Adrenal gland (tissue), 5 donors: ENCODE results near the gene COL25A1.

ENCODE experiments used
- POLR2A ChIP-seq, 2 donors: fragments of 450-650 bp; IDR thresholded peaks; one replicate each; pipeline ENCODE4 v1.6.1; 2017; ENCODE audit warnings: antibody characterized with exemption in 2 of 2, mild to moderate bottlenecking in 2 of 2, moderate library complexity in 1 of 2
- TF ChIP-seq, protein P1 (sequence below), 6 experiments: fragments of 450-650 bp in 4 of 6; fragments of 200-600 bp in 2 of 6; sonication (generic) in 1 of 6; IDR thresholded peaks; 1 replicate in 5 of 6; 2 replicates in 1 of 6; pipeline versions ENCODE4 v1.5.1 to v1.8.0; 2016 to 2021; ENCODE audit warnings: antibody characterized with exemption in 6 of 6, mild to moderate bottlenecking in 2 of 6, moderate library complexity in 1 of 6
- donor health status: DM: no; HTN: no; CAD: no.

DNA sequence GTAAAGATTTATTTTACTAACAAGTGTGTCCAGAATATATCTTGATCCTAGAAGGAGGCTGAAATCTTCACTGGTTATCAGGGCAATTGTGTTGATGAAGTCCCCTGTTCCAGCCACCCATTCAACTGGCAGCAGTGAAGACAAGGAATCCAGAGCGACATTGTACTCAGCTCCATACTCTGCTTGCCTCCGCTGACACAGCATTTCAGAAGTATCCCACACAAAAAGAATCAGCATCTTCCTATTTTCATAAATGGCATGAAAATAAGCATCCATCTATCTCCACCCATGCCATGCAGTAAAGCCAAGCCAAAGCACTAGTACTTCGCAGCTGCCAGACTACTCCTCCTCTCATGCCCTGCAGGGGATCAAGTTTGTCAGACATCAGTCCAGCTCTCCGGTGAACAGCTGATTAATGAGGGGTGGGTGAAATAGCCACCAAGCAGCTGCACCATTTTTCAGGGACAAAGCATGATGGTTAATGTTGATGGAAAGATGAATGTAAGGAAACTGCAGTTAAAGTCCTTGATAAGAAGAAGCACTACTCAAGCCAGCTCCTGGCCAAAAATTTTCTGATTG lies 54.0 kb downstream of the COL25A1 start:
- TF ChIP-seq, protein P1, sequence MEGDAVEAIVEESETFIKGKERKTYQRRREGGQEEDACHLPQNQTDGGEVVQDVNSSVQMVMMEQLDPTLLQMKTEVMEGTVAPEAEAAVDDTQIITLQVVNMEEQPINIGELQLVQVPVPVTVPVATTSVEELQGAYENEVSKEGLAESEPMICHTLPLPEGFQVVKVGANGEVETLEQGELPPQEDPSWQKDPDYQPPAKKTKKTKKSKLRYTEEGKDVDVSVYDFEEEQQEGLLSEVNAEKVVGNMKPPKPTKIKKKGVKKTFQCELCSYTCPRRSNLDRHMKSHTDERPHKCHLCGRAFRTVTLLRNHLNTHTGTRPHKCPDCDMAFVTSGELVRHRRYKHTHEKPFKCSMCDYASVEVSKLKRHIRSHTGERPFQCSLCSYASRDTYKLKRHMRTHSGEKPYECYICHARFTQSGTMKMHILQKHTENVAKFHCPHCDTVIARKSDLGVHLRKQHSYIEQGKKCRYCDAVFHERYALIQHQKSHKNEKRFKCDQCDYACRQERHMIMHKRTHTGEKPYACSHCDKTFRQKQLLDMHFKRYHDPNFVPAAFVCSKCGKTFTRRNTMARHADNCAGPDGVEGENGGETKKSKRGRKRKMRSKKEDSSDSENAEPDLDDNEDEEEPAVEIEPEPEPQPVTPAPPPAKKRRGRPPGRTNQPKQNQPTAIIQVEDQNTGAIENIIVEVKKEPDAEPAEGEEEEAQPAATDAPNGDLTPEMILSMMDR (IDR thresholded peaks at IDR 0.05) = no peak
- TF ChIP-seq POLR2A (IDR thresholded peaks at IDR 0.05) = no peak
